Measurements from ENCODE around the gene FOXF2.

The FOXF2 gene

DNA sequence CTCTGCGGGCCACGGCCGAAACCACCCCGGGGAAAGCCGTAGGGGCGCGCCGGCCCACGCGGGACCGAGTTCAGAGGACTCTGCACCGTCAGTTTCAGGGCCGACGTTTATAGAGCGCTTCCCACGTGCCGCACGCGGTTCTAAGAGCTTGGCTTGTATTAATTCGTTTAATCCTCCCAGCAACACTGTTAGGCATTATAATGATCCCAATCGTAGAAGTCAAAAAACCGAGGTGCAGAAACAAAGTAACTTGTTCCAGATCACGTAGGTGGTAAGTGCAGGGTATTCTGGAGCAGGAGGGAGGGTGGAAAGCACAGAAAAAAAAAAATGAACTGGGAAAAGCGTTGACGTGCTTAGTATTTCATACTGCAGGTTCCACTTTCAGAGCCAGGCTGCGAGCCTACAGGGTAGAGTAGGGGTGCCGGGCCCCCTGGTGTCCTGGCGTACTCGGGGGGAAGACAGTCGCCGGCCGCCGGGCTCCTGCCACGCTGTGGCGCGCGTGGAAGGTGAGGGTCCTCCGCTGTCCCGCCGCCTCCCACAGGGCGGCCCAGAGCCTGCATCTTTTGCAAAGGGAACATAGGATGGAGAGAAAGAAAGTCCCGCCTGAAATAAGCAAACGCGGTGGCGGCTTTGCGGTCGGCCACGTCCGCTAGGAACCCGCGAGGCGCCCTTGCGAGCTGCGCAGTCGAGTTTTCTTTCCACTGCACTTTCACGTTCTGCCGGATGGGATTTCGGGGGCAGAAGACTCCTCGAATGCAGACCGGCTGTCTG, 10.2 kb upstream of the FOXF2 start:
- Histone ChIP-seq H3K36me3 (ENCODE audit: control insufficient read depth, insufficient read depth, low read length) (no peaks in the 10 kb centered on the region), H3K4me3 (ENCODE audit: low read depth, low read length) (peak overlapping the region; percentile 48), H3K9me3 (ENCODE audit: control insufficient read depth, insufficient read depth, low read length) (no peaks in the 10 kb centered on the region), H3K27me3 (ENCODE audit: control insufficient read depth, insufficient read depth, low read length) (peaks cover 94% of the 10 kb centered on the region), H3K9ac (ENCODE audit: low read depth, low read length) (no peak overlapping the region), H3K4me1 (ENCODE audit: control insufficient read depth, insufficient read depth, low read length) (no peaks in the 10 kb centered on the region)

DNA sequence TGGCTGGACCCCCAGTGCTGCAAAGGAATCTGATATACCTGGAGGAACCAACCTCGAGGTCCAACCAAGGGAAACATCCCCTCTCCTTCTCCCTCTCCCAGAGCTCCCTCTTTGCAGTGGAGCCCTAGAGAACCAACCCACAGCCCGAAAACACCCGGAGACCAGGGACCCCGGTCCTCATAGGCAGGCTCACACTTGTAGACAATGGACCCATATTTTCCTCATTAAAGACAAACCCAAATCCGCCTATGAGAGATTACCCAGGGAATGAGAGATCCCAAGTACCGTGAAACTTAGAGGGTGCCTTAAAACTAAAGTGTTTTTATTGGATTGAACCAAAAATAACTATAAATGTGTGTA, 9.6 kb upstream of the FOXF2 start:
- Histone ChIP-seq H3K9ac (ENCODE audit: low read depth, low read length) (no peak overlapping the region), H3K9me3 (ENCODE audit: control insufficient read depth, insufficient read depth, low read length) (no peaks in the 10 kb centered on the region), H3K27me3 (ENCODE audit: control insufficient read depth, insufficient read depth, low read length) (peaks cover 94% of the 10 kb centered on the region), H3K36me3 (ENCODE audit: control insufficient read depth, insufficient read depth, low read length) (no peaks in the 10 kb centered on the region), H3K4me1 (ENCODE audit: control insufficient read depth, insufficient read depth, low read length) (no peaks in the 10 kb centered on the region), H3K4me3 (ENCODE audit: low read depth, low read length) (peak overlapping the region; percentile 18)

GRCh38 chr6:1380625-1381427, 8.6 kb upstream of the FOXF2 start:
- no peaks in the 10 kb centered on the region for H3K36me3 ChIP-seq (ENCODE audit: control insufficient read depth, insufficient read depth, low read length)
- H3K9ac ChIP-seq (ENCODE audit: low read depth, low read length), result no peak overlapping the region
- H3K4me3 ChIP-seq (ENCODE audit: low read depth, low read length), result peak overlapping the region; percentile 1
- no peaks in the 10 kb centered on the region for H3K4me1 ChIP-seq (ENCODE audit: control insufficient read depth, insufficient read depth, low read length)
- H3K9me3 ChIP-seq (ENCODE audit: control insufficient read depth, insufficient read depth, low read length), result no peaks in the 10 kb centered on the region
- peaks cover 95% of the 10 kb centered on the region for H3K27me3 ChIP-seq (ENCODE audit: control insufficient read depth, insufficient read depth, low read length)

GRCh38 chr6:1381481-1382330, 7.7 kb upstream of the FOXF2 start:
- Histone ChIP-seq H3K9ac (ENCODE audit: low read depth, low read length) (no peak overlapping the region), H3K9me3 (ENCODE audit: control insufficient read depth, insufficient read depth, low read length) (no peaks in the 10 kb centered on the region), H3K27me3 (ENCODE audit: control insufficient read depth, insufficient read depth, low read length) (peaks cover 95% of the 10 kb centered on the region), H3K4me1 (ENCODE audit: control insufficient read depth, insufficient read depth, low read length) (no peaks in the 10 kb centered on the region), H3K4me3 (ENCODE audit: low read depth, low read length) (peak overlapping the region; percentile 20), H3K36me3 (ENCODE audit: control insufficient read depth, insufficient read depth, low read length) (no peaks in the 10 kb centered on the region)

- Histone ChIP-seq H3K27me3 (ENCODE audit: control insufficient read depth, insufficient read depth, low read length) (peaks cover 95% of the 10 kb centered on the region), H3K4me3 (ENCODE audit: low read depth, low read length) (peak overlapping the region; percentile 20)
Observed at GRCh38 chr6:1382331-1382882, 7.0 kb upstream of the FOXF2 start.

DNA sequence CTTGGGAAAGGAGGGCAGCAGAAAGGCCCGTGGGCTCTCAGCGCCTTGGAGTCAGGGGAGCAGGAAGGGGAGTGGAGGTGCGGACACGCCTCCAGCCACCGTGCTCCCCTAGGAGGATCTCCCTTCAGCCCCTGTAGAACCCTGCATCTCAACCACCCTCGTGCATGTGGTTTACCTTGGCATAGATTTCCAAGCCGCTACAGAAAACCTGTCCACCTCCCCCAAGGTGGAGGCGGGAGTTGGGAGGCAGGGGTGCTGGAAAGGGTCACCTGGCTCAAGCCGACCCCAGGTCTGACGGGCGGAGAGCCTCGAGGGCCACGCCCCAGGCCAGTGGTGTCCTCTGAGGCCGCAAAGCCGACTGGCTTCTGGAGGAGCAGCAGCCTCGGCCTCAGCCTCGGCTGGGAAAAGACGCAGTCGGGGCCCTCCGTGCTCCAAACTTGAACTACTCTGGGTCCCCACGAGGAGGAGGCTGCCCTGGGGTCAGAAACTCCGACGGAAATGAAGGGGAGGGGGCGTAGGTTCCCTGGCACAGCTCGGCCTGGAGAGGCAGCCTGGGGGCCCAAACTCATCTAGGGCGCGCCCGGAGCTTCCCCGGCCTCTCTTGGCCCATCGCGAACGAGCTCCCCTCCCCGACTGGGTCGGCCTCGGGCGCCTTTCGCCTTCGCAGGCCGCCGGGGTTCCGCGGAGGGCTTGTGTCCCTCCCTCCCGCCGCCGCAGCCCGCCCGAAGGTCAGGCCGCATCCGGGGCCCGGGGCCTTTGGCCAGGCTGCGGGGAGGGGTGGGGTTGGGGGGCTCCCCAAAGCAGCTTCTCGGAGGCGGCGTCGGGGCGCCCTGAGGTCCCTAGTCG, 6.3 kb upstream of the FOXF2 start:
- Histone ChIP-seq H3K27me3 (ENCODE audit: control insufficient read depth, insufficient read depth, low read length) (peaks cover 94% of the 10 kb centered on the region), H3K4me3 (ENCODE audit: low read depth, low read length) (peak overlapping the region; percentile 39), H3K9ac (ENCODE audit: low read depth, low read length) (no peak overlapping the region), H3K4me1 (ENCODE audit: control insufficient read depth, insufficient read depth, low read length) (no peaks in the 10 kb centered on the region), H3K36me3 (ENCODE audit: control insufficient read depth, insufficient read depth, low read length) (no peaks in the 10 kb centered on the region), H3K9me3 (ENCODE audit: control insufficient read depth, insufficient read depth, low read length) (no peaks in the 10 kb centered on the region)

More at GRCh38 chr6:1382331-1382882, 7.0 kb upstream of the FOXF2 start:
- Histone ChIP-seq H3K9ac (ENCODE audit: low read depth, low read length) (no peak overlapping the region), H3K36me3 (ENCODE audit: control insufficient read depth, insufficient read depth, low read length) (no peaks in the 10 kb centered on the region), H3K9me3 (ENCODE audit: control insufficient read depth, insufficient read depth, low read length) (no peaks in the 10 kb centered on the region), H3K4me1 (ENCODE audit: control insufficient read depth, insufficient read depth, low read length) (no peaks in the 10 kb centered on the region)

- Histone ChIP-seq H3K9me3 (ENCODE audit: control insufficient read depth, insufficient read depth, low read length) (no peaks in the 10 kb centered on the region), H3K36me3 (ENCODE audit: control insufficient read depth, insufficient read depth, low read length) (no peaks in the 10 kb centered on the region), H3K9ac (ENCODE audit: low read depth, low read length) (no peak overlapping the region), H3K27me3 (ENCODE audit: control insufficient read depth, insufficient read depth, low read length) (peaks cover 94% of the 10 kb centered on the region), H3K4me3 (ENCODE audit: low read depth, low read length) (peak overlapping the region; percentile 39), H3K4me1 (ENCODE audit: control insufficient read depth, insufficient read depth, low read length) (peaks cover 3% of the 10 kb centered on the region)
Observed at GRCh38 chr6:1383729-1384548, 5.4 kb upstream of the FOXF2 start.

GRCh38 chr6:1384549-1385128, 4.7 kb upstream of the FOXF2 start:
- H3K9me3 ChIP-seq (ENCODE audit: control insufficient read depth, insufficient read depth, low read length), result no peaks in the 10 kb centered on the region
- H3K4me1 ChIP-seq (ENCODE audit: control insufficient read depth, insufficient read depth, low read length), result peaks cover 3% of the 10 kb centered on the region
- peaks cover 89% of the 10 kb centered on the region for H3K27me3 ChIP-seq (ENCODE audit: control insufficient read depth, insufficient read depth, low read length)
- H3K4me3 ChIP-seq (ENCODE audit: low read depth, low read length), result peak overlapping the region; percentile 39
- no peaks in the 10 kb centered on the region for H3K36me3 ChIP-seq (ENCODE audit: control insufficient read depth, insufficient read depth, low read length)
- H3K9ac ChIP-seq (ENCODE audit: low read depth, low read length), result no peak overlapping the region

DNA sequence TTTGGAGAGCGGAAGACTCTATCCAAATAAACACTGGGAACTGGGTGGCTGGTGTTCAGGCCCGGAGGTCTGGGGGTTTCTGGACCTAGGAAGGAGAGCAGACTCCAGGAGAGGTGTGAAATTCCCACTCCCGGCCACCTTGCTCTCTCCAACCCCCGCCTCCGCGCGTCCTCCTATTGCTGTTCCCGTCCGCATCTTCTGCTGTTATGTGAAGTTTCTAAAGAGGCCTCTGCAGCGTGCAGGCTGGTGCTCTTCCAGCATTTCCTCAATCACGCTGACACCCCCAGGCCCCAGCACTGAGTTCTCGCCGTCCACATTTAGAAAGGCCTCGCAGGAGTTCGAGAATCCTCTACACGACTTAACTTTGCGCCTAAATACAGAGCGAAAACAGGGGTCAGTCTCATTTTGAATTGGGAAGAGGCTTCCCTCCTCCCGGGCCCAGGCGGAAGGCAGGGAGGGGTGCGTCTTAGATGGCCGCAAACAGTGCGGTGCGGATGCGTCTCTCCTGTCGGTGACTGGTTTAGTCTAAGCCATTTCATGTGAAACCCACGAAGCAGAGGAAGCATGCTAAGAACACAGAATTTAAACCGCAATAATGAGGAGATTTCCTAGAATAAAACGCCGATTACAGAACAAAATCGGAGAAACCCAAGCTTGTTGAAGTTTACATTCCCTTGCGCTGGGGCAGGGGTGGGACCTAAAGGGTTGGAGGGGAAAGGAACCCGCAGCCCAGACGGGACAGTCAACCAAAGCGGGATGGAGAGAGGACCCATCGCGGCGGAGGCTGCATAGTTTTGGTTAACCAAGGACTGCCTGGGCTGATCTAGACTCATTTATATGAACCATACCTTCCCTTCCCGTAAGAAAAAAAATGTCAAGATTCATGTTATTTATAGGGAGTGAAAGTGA, 4.0 kb upstream of the FOXF2 start:
- H3K36me3 ChIP-seq (ENCODE audit: control insufficient read depth, insufficient read depth, low read length), result no peaks in the 10 kb centered on the region
- peaks cover 3% of the 10 kb centered on the region for H3K4me1 ChIP-seq (ENCODE audit: control insufficient read depth, insufficient read depth, low read length)
- no peak overlapping the region for H3K9ac ChIP-seq (ENCODE audit: low read depth, low read length)
- H3K4me3 ChIP-seq (ENCODE audit: low read depth, low read length), result peak overlapping the region; percentile 39
- H3K9me3 ChIP-seq (ENCODE audit: control insufficient read depth, insufficient read depth, low read length), result no peaks in the 10 kb centered on the region
- H3K27me3 ChIP-seq (ENCODE audit: control insufficient read depth, insufficient read depth, low read length), result peaks cover 86% of the 10 kb centered on the region
